MM.1S (cell line): ENCODE measurements around the gene ZP1.

Experiments used
- EZH2 ChIP-seq: fragments of 300-600 bp; sonication (generic); optimal IDR thresholded peaks from 2 replicates; pipeline ENCODE3; 2017; ENCODE audit warnings: low read depth, mild to moderate bottlenecking, antibody characterized with exemption, low read length, mixed read lengths
- EZH2phosphoT487 ChIP-seq: fragments of 300-600 bp; sonication (generic); IDR thresholded peaks from 2 replicates; pipeline ENCODE4 v1.6.1; 2018; ENCODE audit warnings: antibody characterized with exemption, low read length
- TF ChIP-seq, protein P1 (sequence below): fragments of 300-600 bp; sonication (generic); IDR thresholded peaks from 2 replicates; pipeline ENCODE4 v1.5.1; 2016; ENCODE audit warnings: antibody characterized with exemption, low read length, mixed read lengths

DNA sequence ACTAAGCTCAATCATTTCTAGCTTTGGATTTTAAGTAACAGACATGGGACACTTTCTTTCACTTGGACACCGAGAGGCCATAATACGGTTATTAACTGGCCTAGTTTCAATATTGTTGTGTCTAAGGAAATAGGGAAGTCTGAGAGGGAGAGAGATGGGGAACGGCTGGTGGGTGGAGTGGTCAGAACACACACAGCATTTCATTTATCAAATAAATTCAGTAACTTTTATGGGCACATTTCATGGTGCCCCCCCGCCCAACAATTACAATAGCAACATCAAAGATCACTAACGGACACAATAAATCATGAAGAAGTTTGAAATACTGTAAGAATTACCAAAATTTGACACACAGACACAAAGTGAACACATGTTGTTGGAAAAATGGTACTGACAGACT lies 28.3 kb downstream of the ZP1 start:
- TF ChIP-seq EZH2 (no peak), EZH2phosphoT487 (no peak)
- TF ChIP-seq, protein P1, sequence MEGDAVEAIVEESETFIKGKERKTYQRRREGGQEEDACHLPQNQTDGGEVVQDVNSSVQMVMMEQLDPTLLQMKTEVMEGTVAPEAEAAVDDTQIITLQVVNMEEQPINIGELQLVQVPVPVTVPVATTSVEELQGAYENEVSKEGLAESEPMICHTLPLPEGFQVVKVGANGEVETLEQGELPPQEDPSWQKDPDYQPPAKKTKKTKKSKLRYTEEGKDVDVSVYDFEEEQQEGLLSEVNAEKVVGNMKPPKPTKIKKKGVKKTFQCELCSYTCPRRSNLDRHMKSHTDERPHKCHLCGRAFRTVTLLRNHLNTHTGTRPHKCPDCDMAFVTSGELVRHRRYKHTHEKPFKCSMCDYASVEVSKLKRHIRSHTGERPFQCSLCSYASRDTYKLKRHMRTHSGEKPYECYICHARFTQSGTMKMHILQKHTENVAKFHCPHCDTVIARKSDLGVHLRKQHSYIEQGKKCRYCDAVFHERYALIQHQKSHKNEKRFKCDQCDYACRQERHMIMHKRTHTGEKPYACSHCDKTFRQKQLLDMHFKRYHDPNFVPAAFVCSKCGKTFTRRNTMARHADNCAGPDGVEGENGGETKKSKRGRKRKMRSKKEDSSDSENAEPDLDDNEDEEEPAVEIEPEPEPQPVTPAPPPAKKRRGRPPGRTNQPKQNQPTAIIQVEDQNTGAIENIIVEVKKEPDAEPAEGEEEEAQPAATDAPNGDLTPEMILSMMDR: no peak
